ENCODE measurements around the gene PPIG. TPM values are rescaled to one million over a fixed set of nuclear protein-coding genes. Genes with fewer than 3 reads are reported as not detected.

The PPIG gene
- total RNA-seq, 4 donors from 2014 or later: 19.6 to 51.2 (median 28.8) TPM

- TF ChIP-seq CTCF (IDR thresholded peaks at IDR 0.05): no peak
- no peak for TF ChIP-seq POLR2A (IDR thresholded peaks at IDR 0.05)
- H3K4me1 ChIP-seq: no peaks in the 10 kb centered on the region
- H3K27ac ChIP-seq: no peak overlapping the region
- H3K9me3 ChIP-seq: no peaks in the 10 kb centered on the region
- H3K4me3 ChIP-seq: no peak overlapping the region
- DNase-seq: no peak
- H3K27me3 ChIP-seq: no peaks in the 10 kb centered on the region
- peaks cover 0 to 52% (median 3%) of the 10 kb centered on the region in 3 donors for H3K36me3 ChIP-seq
Measured at GRCh38 chr2:169625781-169626180, 41.6 kb downstream of the PPIG start.

- no peak for TF ChIP-seq POLR2A (IDR thresholded peaks at IDR 0.05)
- no peak for TF ChIP-seq CTCF (IDR thresholded peaks at IDR 0.05)
- Histone ChIP-seq H3K4me3 (no peak overlapping the region), H3K4me1 (no peaks in the 10 kb centered on the region), H3K27ac (no peak overlapping the region), H3K36me3 (peaks cover 0 to 72% (median 0%) of the 10 kb centered on the region in 3 donors), H3K27me3 (no peaks in the 10 kb centered on the region), H3K9me3 (no peaks in the 10 kb centered on the region)
- DNase-seq: no peak
Measured at GRCh38 chr2:169636440-169637097, 52.4 kb downstream of the PPIG start.

- TF ChIP-seq CTCF (IDR thresholded peaks at IDR 0.05): no peak
- no peak for TF ChIP-seq POLR2A (IDR thresholded peaks at IDR 0.05)
- H3K36me3 ChIP-seq: peaks cover 0 to 61% (median 0%) of the 10 kb centered on the region in 3 donors
- H3K4me1 ChIP-seq: no peaks in the 10 kb centered on the region
- no peak for DNase-seq
- no peaks in the 10 kb centered on the region for H3K27me3 ChIP-seq
- H3K9me3 ChIP-seq: no peaks in the 10 kb centered on the region
- H3K27ac ChIP-seq: no peak overlapping the region
- H3K4me3 ChIP-seq: no peak overlapping the region
Measured at GRCh38 chr2:169637620-169638019, 53.5 kb downstream of the PPIG start.

- DNase-seq: no peak
- Histone ChIP-seq H3K9me3 (no peaks in the 10 kb centered on the region), H3K4me1 (no peaks in the 10 kb centered on the region), H3K4me3 (no peak overlapping the region), H3K27ac (no peak overlapping the region), H3K27me3 (no peaks in the 10 kb centered on the region), H3K36me3 (peaks cover 0 to 36% (median 0%) of the 10 kb centered on the region in 3 donors)
- TF ChIP-seq CTCF (IDR thresholded peaks at IDR 0.05) (no peak), POLR2A (IDR thresholded peaks at IDR 0.05) (no peak)
Measured at GRCh38 chr2:169640104-169640503, 56.0 kb downstream of the PPIG start.

- DNase-seq: no peak
- H3K4me1 ChIP-seq: no peaks in the 10 kb centered on the region
- H3K4me3 ChIP-seq: no peak overlapping the region
- peaks cover 0 to 23% (median 0%) of the 10 kb centered on the region in 3 donors for H3K36me3 ChIP-seq
- TF ChIP-seq POLR2A (IDR thresholded peaks at IDR 0.05): no peak
- no peak for TF ChIP-seq CTCF (IDR thresholded peaks at IDR 0.05)
- no peaks in the 10 kb centered on the region for H3K27me3 ChIP-seq
- no peak overlapping the region for H3K27ac ChIP-seq
- no peaks in the 10 kb centered on the region for H3K9me3 ChIP-seq
Measured at GRCh38 chr2:169641464-169641863, 57.3 kb downstream of the PPIG start.

All from Peyer's patch (tissue), 4 donors.